Right cardiac atrium (tissue), 5 donors: Measurements from ENCODE around the gene ZSWIM5. TPM values are rescaled to one million over a fixed set of nuclear protein-coding genes. Genes with fewer than 3 reads are reported as not detected.

Source experiments
- polyA plus RNA-seq: library from polyadenylated mRNA; stranded (reverse); fragments of 200-250 nt; gene quantifications from one replicate; pipeline ENCODE4 v1.2.3, GENCODE V29; 2013
- total RNA-seq, 4 donors: library from RNA; stranded (reverse); fragmentation: NEBNext Ultra II Directional; extraction: Animal tissue kit (Norgen Biotek cat#: 25700); gene quantifications; one replicate each; pipeline ENCODE4 v1.2.1, GENCODE V29; 2021
- donor health status: healthy with polysubstance abuse.
- donor health status: DM: no; HTN: yes; CAD: no.
- donor health status: DM: no; HTN: no; CAD: no.
- donor health status: DM: no; HTN: yes; CAD: no; lungs with severe emphysema.
- donor health status: DM: yes; HTN: yes; CAD: no.

Gene ZSWIM5
- total and polyA plus RNA-seq, 5 donors: 0.68 to 2.2 (median 1.8) TPM

Other genes with a start within 250 kb of the ZSWIM5 start
- gene EIF2B3, start 220.0 kb downstream of the ZSWIM5 start, total RNA-seq: 10 to 100 TPM; 28.9 to 37.1 (median 31.9) TPM
- gene EIF2B3, start 220.0 kb downstream of the ZSWIM5 start, polyA plus RNA-seq: 32.9 TPM
- gene HECTD3, start 195.3 kb downstream of the ZSWIM5 start, total RNA-seq: 10 to 100 TPM; 16.5 to 22.3 (median 19.4) TPM
- 18.5 TPM for gene HECTD3, start 195.3 kb downstream of the ZSWIM5 start, polyA plus RNA-seq
- 10 to 100 TPM; 71.9 to 87.6 (median 80.0) TPM for gene UROD, start 194.4 kb downstream of the ZSWIM5 start, total RNA-seq
- gene UROD, start 194.4 kb downstream of the ZSWIM5 start, polyA plus RNA-seq: 91.0 TPM
- under 1 TPM in 3 of 4 donors, not detected in 1; 0.25 to 0.56 (median 0.40) TPM for gene HPDL, start 120.3 kb upstream of the ZSWIM5 start, total RNA-seq
- gene HPDL, start 120.3 kb upstream of the ZSWIM5 start, polyA plus RNA-seq: 0.38 TPM
- 1 to 10 TPM; 5.0 to 6.6 (median 6.2) TPM for gene TOE1, start 133.6 kb upstream of the ZSWIM5 start, total RNA-seq
- gene TOE1, start 133.6 kb upstream of the ZSWIM5 start, polyA plus RNA-seq: 4.5 TPM
- gene MUTYH, start 133.8 kb upstream of the ZSWIM5 start, total RNA-seq: 10 to 100 TPM in 3 of 4 donors, 1 to 10 TPM in 1; 7.7 to 12.7 (median 11.2) TPM
- gene MUTYH, start 133.8 kb upstream of the ZSWIM5 start, polyA plus RNA-seq: 8.7 TPM